HepG2 (cell line): ENCODE measurements around the gene FAM83C. TPM values are rescaled to one million over a fixed set of nuclear protein-coding genes. Genes with fewer than 3 reads are reported as not detected.

ENCODE experiments used
- GPN1 ChIP-seq: sonication (generic); formaldehyde crosslinking; IDR thresholded peaks from 2 replicates; pipeline ENCODE4 v1.5.1; 2020; ENCODE audit warnings: missing genetic modification reagents, borderline replicate concordance
- MAFG ChIP-seq: sonication (generic); formaldehyde crosslinking; IDR thresholded peaks from 2 replicates; pipeline ENCODE4 v1.5.1; 2020; ENCODE audit warnings: mild to moderate bottlenecking, missing genetic modification reagents
- MEIS2 ChIP-seq: sonication (generic); formaldehyde crosslinking; IDR thresholded peaks from 2 replicates; pipeline ENCODE4 v1.9.0; 2021; ENCODE audit warnings: mild to moderate bottlenecking, missing genetic modification reagents
- MTF1 ChIP-seq: sonication (generic); formaldehyde crosslinking; IDR thresholded peaks from 2 replicates; pipeline ENCODE4 v1.5.0; 2020; ENCODE audit warnings: missing genetic modification reagents
- MXI1 ChIP-seq: IDR thresholded peaks from 3 replicates; pipeline ENCODE4 v1.6.1; 2012; ENCODE audit warnings: low read depth, low read length, inconsistent platforms, borderline replicate concordance
- NFATC3 ChIP-seq: sonication (generic); formaldehyde crosslinking; IDR thresholded peaks from 2 replicates; pipeline ENCODE4 v1.5.1; 2020; ENCODE audit warnings: mild to moderate bottlenecking, missing genetic modification reagents
- SALL1 ChIP-seq: sonication (generic); formaldehyde crosslinking; IDR thresholded peaks from 2 replicates; pipeline ENCODE4 v1.8.0; 2022; ENCODE audit warnings: mild to moderate bottlenecking, missing genetic modification reagents
- SNAPC2 ChIP-seq: sonication (generic); formaldehyde crosslinking; IDR thresholded peaks from 2 replicates; pipeline ENCODE4 v1.8.1; 2022; ENCODE audit warnings: mild to moderate bottlenecking, missing genetic modification reagents
- SRY ChIP-seq: sonication (generic); formaldehyde crosslinking; IDR thresholded peaks from 2 replicates; pipeline ENCODE4 v1.8.0; 2022; ENCODE audit warnings: mild to moderate bottlenecking, missing genetic modification reagents
- ZBTB1 ChIP-seq: sonication (generic); formaldehyde crosslinking; IDR thresholded peaks from 2 replicates; pipeline ENCODE4 v1.4.0; 2020; ENCODE audit warnings: missing genetic modification reagents, borderline replicate concordance
- ZNF121 ChIP-seq: sonication (generic); formaldehyde crosslinking; IDR thresholded peaks from 2 replicates; pipeline ENCODE4 v1.5.0; 2020; ENCODE audit warnings: mild to moderate bottlenecking, missing genetic modification reagents
- ZNF292 ChIP-seq: sonication (generic); formaldehyde crosslinking; IDR thresholded peaks from 2 replicates; pipeline ENCODE4 v1.8.1; 2022; ENCODE audit warnings: mild to moderate bottlenecking, low read depth, missing genetic modification reagents, borderline replicate concordance
- ZNF446 ChIP-seq: sonication (generic); formaldehyde crosslinking; IDR thresholded peaks from 2 replicates; pipeline ENCODE4 v1.5.0; 2020; ENCODE audit warnings: mild to moderate bottlenecking, missing genetic modification reagents
- ZNF484 ChIP-seq: sonication (generic); formaldehyde crosslinking; IDR thresholded peaks from 2 replicates; pipeline ENCODE4 v1.5.1; 2020; ENCODE audit warnings: mild to moderate bottlenecking, low read depth, missing genetic modification reagents, borderline replicate concordance
- ZNF564 ChIP-seq: sonication (generic); formaldehyde crosslinking; IDR thresholded peaks from 2 replicates; pipeline ENCODE4 v1.8.1; 2023; ENCODE audit warnings: mild to moderate bottlenecking, missing genetic modification reagents
- polyA plus RNA-seq, 8 experiments: library from polyadenylated mRNA; depleted of rRNA in 3 of 8; stranded (reverse) in 7 of 8; unstranded in 1 of 8; fragments of >200 nt; fragmentation: Illumina TruSeq in 4 of 8; extraction: Trizol in 4 of 8; gene quantifications; 2 replicates each; pipeline versions ENCODE4 v1.2.1 to v1.2.3, GENCODE V29; 2011 to 2016; ENCODE audit warnings: low read depth in 4 of 8, missing spikeins in 1 of 8, mixed read lengths in 1 of 8; ENCODE audit not compliant: insufficient read depth in 1 of 8
- total RNA-seq, 5 experiments: library from RNA; depleted of rRNA; stranded (reverse); fragments of >200 nt; fragmentation: Illumina TruSeq; extraction: Trizol; gene quantifications; 2 replicates each; pipeline ENCODE4 v1.2.3, GENCODE V29; 2016; ENCODE audit warnings: low read depth in 1 of 5
- TF ChIP-seq, protein P1 (sequence below): sonication (generic); formaldehyde crosslinking; IDR thresholded peaks from 2 replicates; pipeline ENCODE4 v1.5.1; 2020; ENCODE audit warnings: mild to moderate bottlenecking, missing genetic modification reagents, borderline replicate concordance
- TF ChIP-seq, protein P2 (sequence below): sonication (generic); formaldehyde crosslinking; IDR thresholded peaks from 2 replicates; pipeline ENCODE4 v1.9.0; 2021; ENCODE audit warnings: mild to moderate bottlenecking, missing genetic modification reagents
- TF ChIP-seq, protein P3 (sequence below): sonication (generic); formaldehyde crosslinking; IDR thresholded peaks from 2 replicates; pipeline ENCODE4 v1.5.0; 2020; ENCODE audit warnings: missing genetic modification reagents

The FAM83C gene
- total and polyA plus RNA-seq, 2 of the 13 experiments (the other 11 are each of a cell fraction or from before 2014, with no cell fraction given): 0.04 TPM; not detected in 1

DNA sequence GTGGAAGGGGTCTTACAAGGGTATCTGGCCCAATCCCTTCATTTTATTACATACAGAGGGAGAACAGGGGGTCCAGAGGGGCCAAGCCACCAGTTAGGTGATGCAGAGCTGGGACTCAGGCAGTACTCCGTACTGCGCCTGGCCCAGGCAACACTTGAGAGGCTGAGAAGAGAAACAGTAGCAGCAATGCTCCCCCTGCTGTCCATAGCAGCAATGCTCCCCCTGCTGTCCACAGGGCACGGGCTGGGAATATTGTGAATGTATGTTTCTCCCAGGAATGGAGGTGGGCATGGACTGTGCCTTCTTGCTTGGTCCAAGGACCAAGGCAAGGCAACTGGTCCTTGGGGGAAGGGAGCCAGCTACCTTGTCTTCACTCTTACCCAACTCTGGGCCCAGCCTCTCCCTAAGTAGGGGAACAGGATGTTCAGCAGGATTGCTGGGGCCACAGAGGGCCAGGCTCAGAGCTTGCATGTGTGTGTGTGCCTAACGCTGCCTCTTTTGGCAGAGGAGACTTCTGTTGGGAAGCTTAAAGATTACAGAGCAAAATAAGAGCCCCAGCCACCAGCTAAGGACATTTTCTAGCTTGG lies 14.8 kb upstream of the FAM83C start (continued):
- TF ChIP-seq GPN1 (CRISPR knock-in tag) (no peak), MAFG (CRISPR knock-in tag) (no peak), SNAPC2 (CRISPR knock-in tag) (no peak), ZNF564 (no peak), MXI1 (peak; percentile 58; the same call in 1 of the 3 replicates), ZNF292 (no peak), ZNF484 (no peak), ZBTB1 (CRISPR knock-in tag) (no peak), SALL1 (CRISPR knock-in tag) (peak; percentile 61; the same call in 1 of the 2 replicates), ZNF446 (CRISPR knock-in tag) (no peak), MTF1 (CRISPR knock-in tag) (no peak), MEIS2 (CRISPR knock-in tag) (no peak), ZNF121 (CRISPR knock-in tag) (no peak), NFATC3 (CRISPR knock-in tag) (no peak), SRY (CRISPR knock-in tag) (no peak)
- TF ChIP-seq, protein P1, sequence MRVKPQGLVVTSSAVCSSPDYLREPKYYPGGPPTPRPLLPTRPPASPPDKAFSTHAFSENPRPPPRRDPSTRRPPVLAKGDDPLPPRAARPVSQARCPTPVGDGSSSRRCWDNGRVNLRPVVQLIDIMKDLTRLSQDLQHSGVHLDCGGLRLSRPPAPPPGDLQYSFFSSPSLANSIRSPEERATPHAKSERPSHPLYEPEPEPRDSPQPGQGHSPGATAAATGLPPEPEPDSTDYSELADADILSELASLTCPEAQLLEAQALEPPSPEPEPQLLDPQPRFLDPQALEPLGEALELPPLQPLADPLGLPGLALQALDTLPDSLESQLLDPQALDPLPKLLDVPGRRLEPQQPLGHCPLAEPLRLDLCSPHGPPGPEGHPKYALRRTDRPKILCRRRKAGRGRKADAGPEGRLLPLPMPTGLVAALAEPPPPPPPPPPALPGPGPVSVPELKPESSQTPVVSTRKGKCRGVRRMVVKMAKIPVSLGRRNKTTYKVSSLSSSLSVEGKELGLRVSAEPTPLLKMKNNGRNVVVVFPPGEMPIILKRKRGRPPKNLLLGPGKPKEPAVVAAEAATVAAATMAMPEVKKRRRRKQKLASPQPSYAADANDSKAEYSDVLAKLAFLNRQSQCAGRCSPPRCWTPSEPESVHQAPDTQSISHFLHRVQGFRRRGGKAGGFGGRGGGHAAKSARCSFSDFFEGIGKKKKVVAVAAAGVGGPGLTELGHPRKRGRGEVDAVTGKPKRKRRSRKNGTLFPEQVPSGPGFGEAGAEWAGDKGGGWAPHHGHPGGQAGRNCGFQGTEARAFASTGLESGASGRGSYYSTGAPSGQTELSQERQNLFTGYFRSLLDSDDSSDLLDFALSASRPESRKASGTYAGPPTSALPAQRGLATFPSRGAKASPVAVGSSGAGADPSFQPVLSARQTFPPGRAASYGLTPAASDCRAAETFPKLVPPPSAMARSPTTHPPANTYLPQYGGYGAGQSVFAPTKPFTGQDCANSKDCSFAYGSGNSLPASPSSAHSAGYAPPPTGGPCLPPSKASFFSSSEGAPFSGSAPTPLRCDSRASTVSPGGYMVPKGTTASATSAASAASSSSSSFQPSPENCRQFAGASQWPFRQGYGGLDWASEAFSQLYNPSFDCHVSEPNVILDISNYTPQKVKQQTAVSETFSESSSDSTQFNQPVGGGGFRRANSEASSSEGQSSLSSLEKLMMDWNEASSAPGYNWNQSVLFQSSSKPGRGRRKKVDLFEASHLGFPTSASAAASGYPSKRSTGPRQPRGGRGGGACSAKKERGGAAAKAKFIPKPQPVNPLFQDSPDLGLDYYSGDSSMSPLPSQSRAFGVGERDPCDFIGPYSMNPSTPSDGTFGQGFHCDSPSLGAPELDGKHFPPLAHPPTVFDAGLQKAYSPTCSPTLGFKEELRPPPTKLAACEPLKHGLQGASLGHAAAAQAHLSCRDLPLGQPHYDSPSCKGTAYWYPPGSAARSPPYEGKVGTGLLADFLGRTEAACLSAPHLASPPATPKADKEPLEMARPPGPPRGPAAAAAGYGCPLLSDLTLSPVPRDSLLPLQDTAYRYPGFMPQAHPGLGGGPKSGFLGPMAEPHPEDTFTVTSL (CRISPR knock-in tag): no peak
- TF ChIP-seq, protein P2, sequence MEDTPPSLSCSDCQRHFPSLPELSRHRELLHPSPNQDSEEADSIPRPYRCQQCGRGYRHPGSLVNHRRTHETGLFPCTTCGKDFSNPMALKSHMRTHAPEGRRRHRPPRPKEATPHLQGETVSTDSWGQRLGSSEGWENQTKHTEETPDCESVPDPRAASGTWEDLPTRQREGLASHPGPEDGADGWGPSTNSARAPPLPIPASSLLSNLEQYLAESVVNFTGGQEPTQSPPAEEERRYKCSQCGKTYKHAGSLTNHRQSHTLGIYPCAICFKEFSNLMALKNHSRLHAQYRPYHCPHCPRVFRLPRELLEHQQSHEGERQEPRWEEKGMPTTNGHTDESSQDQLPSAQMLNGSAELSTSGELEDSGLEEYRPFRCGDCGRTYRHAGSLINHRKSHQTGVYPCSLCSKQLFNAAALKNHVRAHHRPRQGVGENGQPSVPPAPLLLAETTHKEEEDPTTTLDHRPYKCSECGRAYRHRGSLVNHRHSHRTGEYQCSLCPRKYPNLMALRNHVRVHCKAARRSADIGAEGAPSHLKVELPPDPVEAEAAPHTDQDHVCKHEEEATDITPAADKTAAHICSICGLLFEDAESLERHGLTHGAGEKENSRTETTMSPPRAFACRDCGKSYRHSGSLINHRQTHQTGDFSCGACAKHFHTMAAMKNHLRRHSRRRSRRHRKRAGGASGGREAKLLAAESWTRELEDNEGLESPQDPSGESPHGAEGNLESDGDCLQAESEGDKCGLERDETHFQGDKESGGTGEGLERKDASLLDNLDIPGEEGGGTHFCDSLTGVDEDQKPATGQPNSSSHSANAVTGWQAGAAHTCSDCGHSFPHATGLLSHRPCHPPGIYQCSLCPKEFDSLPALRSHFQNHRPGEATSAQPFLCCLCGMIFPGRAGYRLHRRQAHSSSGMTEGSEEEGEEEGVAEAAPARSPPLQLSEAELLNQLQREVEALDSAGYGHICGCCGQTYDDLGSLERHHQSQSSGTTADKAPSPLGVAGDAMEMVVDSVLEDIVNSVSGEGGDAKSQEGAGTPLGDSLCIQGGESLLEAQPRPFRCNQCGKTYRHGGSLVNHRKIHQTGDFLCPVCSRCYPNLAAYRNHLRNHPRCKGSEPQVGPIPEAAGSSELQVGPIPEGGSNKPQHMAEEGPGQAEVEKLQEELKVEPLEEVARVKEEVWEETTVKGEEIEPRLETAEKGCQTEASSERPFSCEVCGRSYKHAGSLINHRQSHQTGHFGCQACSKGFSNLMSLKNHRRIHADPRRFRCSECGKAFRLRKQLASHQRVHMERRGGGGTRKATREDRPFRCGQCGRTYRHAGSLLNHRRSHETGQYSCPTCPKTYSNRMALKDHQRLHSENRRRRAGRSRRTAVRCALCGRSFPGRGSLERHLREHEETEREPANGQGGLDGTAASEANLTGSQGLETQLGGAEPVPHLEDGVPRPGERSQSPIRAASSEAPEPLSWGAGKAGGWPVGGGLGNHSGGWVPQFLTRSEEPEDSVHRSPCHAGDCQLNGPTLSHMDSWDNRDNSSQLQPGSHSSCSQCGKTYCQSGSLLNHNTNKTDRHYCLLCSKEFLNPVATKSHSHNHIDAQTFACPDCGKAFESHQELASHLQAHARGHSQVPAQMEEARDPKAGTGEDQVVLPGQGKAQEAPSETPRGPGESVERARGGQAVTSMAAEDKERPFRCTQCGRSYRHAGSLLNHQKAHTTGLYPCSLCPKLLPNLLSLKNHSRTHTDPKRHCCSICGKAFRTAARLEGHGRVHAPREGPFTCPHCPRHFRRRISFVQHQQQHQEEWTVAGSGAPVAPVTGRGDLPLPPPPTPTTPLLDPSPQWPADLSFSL (CRISPR knock-in tag): no peak
- TF ChIP-seq, protein P3, sequence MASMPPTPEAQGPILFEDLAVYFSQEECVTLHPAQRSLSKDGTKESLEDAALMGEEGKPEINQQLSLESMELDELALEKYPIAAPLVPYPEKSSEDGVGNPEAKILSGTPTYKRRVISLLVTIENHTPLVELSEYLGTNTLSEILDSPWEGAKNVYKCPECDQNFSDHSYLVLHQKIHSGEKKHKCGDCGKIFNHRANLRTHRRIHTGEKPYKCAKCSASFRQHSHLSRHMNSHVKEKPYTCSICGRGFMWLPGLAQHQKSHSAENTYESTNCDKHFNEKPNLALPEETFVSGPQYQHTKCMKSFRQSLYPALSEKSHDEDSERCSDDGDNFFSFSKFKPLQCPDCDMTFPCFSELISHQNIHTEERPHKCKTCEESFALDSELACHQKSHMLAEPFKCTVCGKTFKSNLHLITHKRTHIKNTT: no peak
